Neuronal stem cell (in vitro differentiated cells): ENCODE results near the gene ANO6.
"Not testable (repeated sequence)": the region's sequence is repeated elsewhere in the genome, so short reads cannot be mapped to it uniquely, and the experiment has no call there.

ENCODE experiments used
- DNase-seq: peaks from one replicate; pipeline ENCODE4 v3.0.0-alpha.2; 2013; ENCODE audit warnings: low spot score
- H2AFZ ChIP-seq: one replicate; pipeline ENCODE4 v1.6.1; 2013; ENCODE audit warnings: mild to moderate bottlenecking, low read length, inconsistent platforms
- H2AK5ac ChIP-seq: 2 replicates; pipeline ENCODE4 v1.6.1; 2013; ENCODE audit warnings: low read depth, mild to moderate bottlenecking, inconsistent platforms, low read length, moderate library complexity, mixed read lengths
- H2BK120ac ChIP-seq: 2 replicates; pipeline ENCODE4 v1.6.1; 2013; ENCODE audit warnings: low read depth, mild to moderate bottlenecking, inconsistent platforms, low read length, moderate library complexity, mixed read lengths
- H2BK12ac ChIP-seq: one replicate; pipeline ENCODE4 v1.6.1; 2013; ENCODE audit warnings: low read length, inconsistent platforms
- H2BK15ac ChIP-seq: 2 replicates; pipeline ENCODE4 v1.6.1; 2013; ENCODE audit warnings: mild to moderate bottlenecking, low read length, inconsistent platforms, mixed read lengths
- H2BK5ac ChIP-seq: one replicate; pipeline ENCODE4 v1.6.1; 2013; ENCODE audit warnings: inconsistent platforms, mild to moderate bottlenecking, low read length, moderate library complexity
- H3K14ac ChIP-seq: one replicate; pipeline ENCODE4 v1.6.1; 2013; ENCODE audit warnings: low read length, inconsistent platforms
- H3K18ac ChIP-seq: 2 replicates; pipeline ENCODE4 v1.6.1; 2013; ENCODE audit warnings: low read length, inconsistent platforms
- H3K23ac ChIP-seq: 2 replicates; pipeline ENCODE4 v1.6.1; 2013; ENCODE audit warnings: low read depth, mild to moderate bottlenecking, mixed read lengths, low read length, inconsistent platforms; ENCODE audit not compliant: poor library complexity
- H3K27ac ChIP-seq: replicated peaks from 3 replicates; pipeline ENCODE4 v1.5.1; 2013; ENCODE audit warnings: low read length, inconsistent platforms
- H3K27me3 ChIP-seq, 3 experiments: 2 replicates each; pipeline ENCODE4 v1.6.1; 2013; ENCODE audit warnings: low read length in 3 of 3, mild to moderate bottlenecking in 2 of 3, inconsistent platforms in 1 of 3, low read depth in 1 of 3, mixed read lengths in 1 of 3, moderate library complexity in 1 of 3; ENCODE audit not compliant: control insufficient read depth in 3 of 3, insufficient read depth in 3 of 3
- H3K36me3 ChIP-seq, 2 donors: replicated peaks in 1 of 2; 2 replicates each; pipeline ENCODE4 v1.6.1; 2013; ENCODE audit warnings: low read length in 2 of 2; ENCODE audit not compliant: control insufficient read depth in 2 of 2, insufficient read depth in 2 of 2
- H3K4ac ChIP-seq: 2 replicates; pipeline ENCODE4 v1.6.1; 2013; ENCODE audit warnings: inconsistent platforms, mild to moderate bottlenecking, low read length, moderate library complexity
- H3K4me1 ChIP-seq, 2 donors: 1 replicate in 1 of 2; 2 replicates in 1 of 2; pipeline ENCODE4 v1.6.1; 2013; ENCODE audit warnings: low read length in 2 of 2, low read depth in 1 of 2; ENCODE audit not compliant: control insufficient read depth in 2 of 2, insufficient read depth in 1 of 2
- H3K4me2 ChIP-seq: one replicate; pipeline ENCODE4 v1.6.1; 2013; ENCODE audit warnings: mild to moderate bottlenecking, low read length, inconsistent platforms; ENCODE audit not compliant: insufficient read depth, poor library complexity, severe bottlenecking
- H3K4me3 ChIP-seq, 2 donors: 2 replicates each; pipeline ENCODE4 v1.5.1; 2013; ENCODE audit warnings: low read length in 2 of 2, mild to moderate bottlenecking in 2 of 2, inconsistent platforms in 1 of 2, moderate library complexity in 1 of 2
- H3K79me1 ChIP-seq: one replicate; pipeline ENCODE4 v1.6.1; 2013; ENCODE audit warnings: low read depth, mild to moderate bottlenecking, inconsistent platforms, low read length, moderate library complexity
- H3K9ac ChIP-seq: one replicate; pipeline ENCODE4 v1.6.1; 2013; ENCODE audit warnings: mild to moderate bottlenecking, low read depth, low read length, inconsistent platforms; ENCODE audit not compliant: poor library complexity
- H3K9me3 ChIP-seq, 2 donors: replicated peaks in 1 of 2; 2 replicates each; pipeline versions ENCODE3 to v1.6.1; 2013; ENCODE audit warnings: low read length in 2 of 2, mild to moderate bottlenecking in 2 of 2, inconsistent platforms in 1 of 2, low read depth in 1 of 2, mixed read lengths in 1 of 2, moderate library complexity in 1 of 2; ENCODE audit not compliant: control insufficient read depth in 2 of 2, insufficient read depth in 1 of 2
- H4K8ac ChIP-seq: one replicate; pipeline ENCODE4 v1.6.1; 2013; ENCODE audit warnings: low read depth, mild to moderate bottlenecking, inconsistent platforms, low read length, moderate library complexity
- H4K91ac ChIP-seq: one replicate; pipeline ENCODE4 v1.6.1; 2013; ENCODE audit warnings: low read length, low read depth, mild to moderate bottlenecking, inconsistent platforms; ENCODE audit not compliant: poor library complexity
- WGBS, 2 donors: extraction: QIAGEN DNeasy Blood & Tissue Kit; methylation state at CpG; one replicate each; pipeline ENCODE4 v1.1.7; 2013; ENCODE audit warnings: missing lambda C conversion rate in 2 of 2, mixed read lengths in 1 of 2; ENCODE audit not compliant: insufficient read length in 2 of 2, insufficient replicate concordance in 1 of 2; ENCODE audit errors: extremely low coverage in 2 of 2; 5-methylcytosine and 5-hydroxymethylcytosine counted together

ANO6 gene

GRCh38 chr12:45388545-45388944 lies 172.7 kb downstream of the ANO6 start:
- no peak overlapping the region for H3K4me3 ChIP-seq
- no peak overlapping the region for H3K27ac ChIP-seq
- H3K4ac ChIP-seq = no peak overlapping the region
- no peak overlapping the region for H2BK12ac ChIP-seq
- H3K27me3 ChIP-seq = no peaks in the 10 kb centered on the region
- H2BK120ac ChIP-seq = no peak overlapping the region
- no peaks in the 10 kb centered on the region for H3K4me1 ChIP-seq
- no peak overlapping the region for H2AFZ ChIP-seq
- no peaks in the 10 kb centered on the region for H3K79me1 ChIP-seq
- no peak overlapping the region for H3K4me2 ChIP-seq
- no peak overlapping the region for H2BK15ac ChIP-seq
- H3K36me3 ChIP-seq = peaks cover 15 to 70% of the 10 kb centered on the region in 2 donors
- no peak overlapping the region for H4K8ac ChIP-seq
- no peak overlapping the region for H2AK5ac ChIP-seq
- H4K91ac ChIP-seq = no peak overlapping the region
- H3K9me3 ChIP-seq = peaks cover 1 to 11% of the 10 kb centered on the region in 2 donors
- H3K14ac ChIP-seq = no peak overlapping the region
- no peak for DNase-seq
- H2BK5ac ChIP-seq = no peak overlapping the region
- no peak overlapping the region for H3K18ac ChIP-seq
- H3K9ac ChIP-seq = no peak overlapping the region
- no peak overlapping the region for H3K23ac ChIP-seq
- no CpG with 5 or more reads among the region's 1 CpG for whole genome bisulfite sequencing, 2 donors

- H3K18ac ChIP-seq = no peak overlapping the region
- no peak overlapping the region for H2BK15ac ChIP-seq
- H3K23ac ChIP-seq = no peak overlapping the region
- no CpG with 5 or more reads among the region's 3 CpGs for WGBS, 2 donors
- H3K79me1 ChIP-seq = no peaks in the 10 kb centered on the region
- H3K4me3 ChIP-seq = no peak overlapping the region
- H2BK120ac ChIP-seq = no peak overlapping the region
- peaks cover 15 to 63% of the 10 kb centered on the region in 2 donors for H3K36me3 ChIP-seq
- no peak overlapping the region for H3K14ac ChIP-seq
- no peak overlapping the region for H3K4ac ChIP-seq
- H2BK12ac ChIP-seq = no peak overlapping the region
- no peak overlapping the region for H3K9ac ChIP-seq
- DNase-seq = no peak
- no peak overlapping the region for H3K27ac ChIP-seq
- H2AK5ac ChIP-seq = no peak overlapping the region
- H2AFZ ChIP-seq = no peak overlapping the region
- H2BK5ac ChIP-seq = no peak overlapping the region
- no peak overlapping the region for H4K8ac ChIP-seq
- no peak overlapping the region for H4K91ac ChIP-seq
- no peaks in the 10 kb centered on the region for H3K4me1 ChIP-seq
- no peak overlapping the region for H3K4me2 ChIP-seq
- H3K9me3 ChIP-seq = peaks cover 1 to 11% of the 10 kb centered on the region in 2 donors
- no peaks in the 10 kb centered on the region for H3K27me3 ChIP-seq
Observed at GRCh38 chr12:45389426-45389825, 173.5 kb downstream of the ANO6 start.

GRCh38 chr12:45397499-45397898 lies 181.6 kb downstream of the ANO6 start:
- not testable (repeated sequence) for H3K4me1 ChIP-seq, H4K8ac ChIP-seq, H3K79me1 ChIP-seq, H3K14ac ChIP-seq, H3K9ac ChIP-seq, H3K4ac ChIP-seq, H3K27ac ChIP-seq, H3K4me2 ChIP-seq, DNase-seq, H2BK5ac ChIP-seq, H2AFZ ChIP-seq, H3K9me3 ChIP-seq, H3K27me3 ChIP-seq, H3K4me3 ChIP-seq, H3K23ac ChIP-seq, H2BK12ac ChIP-seq, H2BK15ac ChIP-seq, H4K91ac ChIP-seq, H3K18ac ChIP-seq, H2AK5ac ChIP-seq, H2BK120ac ChIP-seq
- peaks cover 3 to 19% of the 10 kb centered on the region in 2 donors for H3K36me3 ChIP-seq
- no CpG with 5 or more reads among the region's 4 CpGs for WGBS, 2 donors

GRCh38 chr12:45398552-45398951 lies 182.7 kb downstream of the ANO6 start:
- no peak overlapping the region for H2AFZ ChIP-seq
- H3K4ac ChIP-seq = no peak overlapping the region
- no peak overlapping the region for H2BK12ac ChIP-seq
- no peaks in the 10 kb centered on the region for H3K27me3 ChIP-seq
- no peaks in the 10 kb centered on the region for H3K9me3 ChIP-seq
- DNase-seq = no peak
- H3K9ac ChIP-seq = no peak overlapping the region
- no peak overlapping the region for H3K14ac ChIP-seq
- no peaks in the 10 kb centered on the region for H3K79me1 ChIP-seq
- H3K4me1 ChIP-seq = no peaks in the 10 kb centered on the region
- no peak overlapping the region for H3K4me3 ChIP-seq
- no peak overlapping the region for H3K18ac ChIP-seq
- WGBS, 2 donors = no CpG with 5 or more reads among the region's 4 CpGs
- no peak overlapping the region for H4K8ac ChIP-seq
- H2AK5ac ChIP-seq = no peak overlapping the region
- no peak overlapping the region for H3K23ac ChIP-seq
- H3K36me3 ChIP-seq = peaks cover 2 to 23% of the 10 kb centered on the region in 2 donors
- H3K4me2 ChIP-seq = no peak overlapping the region
- H4K91ac ChIP-seq = no peak overlapping the region
- H3K27ac ChIP-seq = no peak overlapping the region
- H2BK15ac ChIP-seq = no peak overlapping the region
- H2BK5ac ChIP-seq = no peak overlapping the region
- H2BK120ac ChIP-seq = no peak overlapping the region
